HG03103 (cell line): ENCODE measurements around the gene ATCAY.
"Not testable (repeated sequence)": the region's sequence is repeated elsewhere in the genome, so short reads cannot be mapped to it uniquely, and the experiment has no call there.

Source experiments
- ATAC-seq: cut with Tn5 transposase; IDR thresholded peaks from one replicate; pipeline ENCODE4 v1.9.1; 2021; ENCODE audit warnings: low read depth; ENCODE audit not compliant: unreplicated experiment

ATCAY gene

GRCh38 chr19:3898426-3898825 lies 17.9 kb downstream of the ATCAY start:
- no peak for ATAC-seq

- no peak for ATAC-seq
These were observed 19.2 kb downstream of the ATCAY start for GRCh38 chr19:3899531-3900294.

- ATAC-seq: no peak
These were observed 22.0 kb downstream of the ATCAY start for GRCh38 chr19:3902317-3902973.

GRCh38 chr19:3904233-3904632 lies 23.7 kb downstream of the ATCAY start:
- no peak for ATAC-seq

- no peak for ATAC-seq
These were observed 27.3 kb downstream of the ATCAY start for GRCh38 chr19:3907626-3908265.

GRCh38 chr19:3908266-3909054 lies 28.0 kb downstream of the ATCAY start:
- no peak for ATAC-seq

- no peak for ATAC-seq
These were observed 29.6 kb downstream of the ATCAY start for GRCh38 chr19:3910105-3910504.

GRCh38 chr19:3914199-3914598 lies 33.7 kb downstream of the ATCAY start:
- no peak for ATAC-seq

GRCh38 chr19:3916033-3916432 lies 35.5 kb downstream of the ATCAY start:
- no peak for ATAC-seq

- no peak for ATAC-seq
These were observed 39.3 kb downstream of the ATCAY start for GRCh38 chr19:3919793-3920192.

- ATAC-seq: no peak
These were observed 42.7 kb downstream of the ATCAY start for GRCh38 chr19:3923096-3923758.

GRCh38 chr19:3923912-3924311 lies 43.4 kb downstream of the ATCAY start:
- no peak for ATAC-seq

- no peak for ATAC-seq
These were observed 50.6 kb downstream of the ATCAY start for GRCh38 chr19:3931041-3931440.

- no peak for ATAC-seq
These were observed 52.7 kb downstream of the ATCAY start, which contains the start of gene NMRK2 for GRCh38 chr19:3932931-3933810. TSS of gene NMRK2 (plus strand) at chr19:3933069. CDS start at chr19:3933672, 603 bp downstream.

GRCh38 chr19:3936506-3937442 lies 56.3 kb downstream of the ATCAY start:
- ATAC-seq: no peak

GRCh38 chr19:3938300-3938950 lies 57.9 kb downstream of the ATCAY start:
- ATAC-seq: not testable (repeated sequence)

GRCh38 chr19:3942790-3943409 lies 62.4 kb downstream of the ATCAY start:
- ATAC-seq: no peak
